ENCODE results near the gene TEX52. TPM values are rescaled to one million over a fixed set of nuclear protein-coding genes. Genes with fewer than 3 reads are reported as not detected.

TEX52 gene
- total RNA-seq, 6 donors from 2014 or later = not detected

- TF ChIP-seq EP300 (IDR thresholded peaks at IDR 0.05) (no peak), POLR2AphosphoS5 (IDR thresholded peaks at IDR 0.05) (no peak), POLR2A (IDR thresholded peaks at IDR 0.05) (no peak), CTCF (IDR thresholded peaks at IDR 0.05) (no peak)
- no peaks in the 10 kb centered on the region for H3K36me3 ChIP-seq
- H3K27me3 ChIP-seq = no peaks in the 10 kb centered on the region
- H3K9me3 ChIP-seq = no peaks in the 10 kb centered on the region
- DNase-seq (no peak), ATAC-seq (ENCODE audit: low FRiP score in 2 of 2) (no peak)
- H3K4me1 ChIP-seq = peaks cover 3 to 15% (median 5%) of the 10 kb centered on the region in 4 donors
- WGBS, 2 donors = 79 to 88% methylated on average over 2 of the region's 2 CpGs
- H3K27ac ChIP-seq = no peak overlapping the region
- no peak overlapping the region for H3K4me3 ChIP-seq
Measured at GRCh38 chr12:2895511-2895910, 38.7 kb upstream of the TEX52 start.

GRCh38 chr12:2895051-2895451, 38.2 kb upstream of the TEX52 start:
- no peak overlapping the region for H3K27ac ChIP-seq
- no peaks in the 10 kb centered on the region for H3K27me3 ChIP-seq
- TF ChIP-seq POLR2AphosphoS5 (IDR thresholded peaks at IDR 0.05) (no peak), EP300 (IDR thresholded peaks at IDR 0.05) (no peak), CTCF (IDR thresholded peaks at IDR 0.05) (no peak)
- H3K9me3 ChIP-seq = no peaks in the 10 kb centered on the region
- ATAC-seq (ENCODE audit: low FRiP score in 2 of 2) (no peak), DNase-seq (no peak)
- H3K4me3 ChIP-seq = no peak overlapping the region
- peaks cover 5 to 19% (median 9%) of the 10 kb centered on the region in 4 donors for H3K4me1 ChIP-seq
- H3K36me3 ChIP-seq = no peaks in the 10 kb centered on the region
- 0 to 41% methylated on average over 2 of the region's 2 CpGs for WGBS, 2 donors

GRCh38 chr12:2893007-2893406, 36.2 kb upstream of the TEX52 start:
- Histone ChIP-seq H3K4me1 (peaks cover 7 to 21% (median 10%) of the 10 kb centered on the region in 4 donors), H3K4me3 (no peak overlapping the region), H3K36me3 (peaks cover 0 to 5% (median 0%) of the 10 kb centered on the region in 4 donors), H3K27me3 (no peaks in the 10 kb centered on the region), H3K9me3 (no peaks in the 10 kb centered on the region), H3K27ac (no peak overlapping the region)
- DNase-seq (no peak), ATAC-seq (ENCODE audit: low FRiP score in 2 of 2) (peak in 1 of 2 donors; percentile 19)
- WGBS, 2 donors = 91 to 92% methylated on average over 8 of the region's 8 CpGs
- TF ChIP-seq POLR2AphosphoS5 (IDR thresholded peaks at IDR 0.05) = no peak
- TF ChIP-seq EP300 (IDR thresholded peaks at IDR 0.05) = no peak
- no peak for TF ChIP-seq CTCF (IDR thresholded peaks at IDR 0.05)
- no peak for TF ChIP-seq POLR2A (IDR thresholded peaks at IDR 0.05)

GRCh38 chr12:2892246-2892645, 35.4 kb upstream of the TEX52 start:
- TF ChIP-seq POLR2A (IDR thresholded peaks at IDR 0.05) (no peak), CTCF (IDR thresholded peaks at IDR 0.05) (no peak), POLR2AphosphoS5 (IDR thresholded peaks at IDR 0.05) (no peak), EP300 (IDR thresholded peaks at IDR 0.05) (no peak)
- DNase-seq (no peak), ATAC-seq (ENCODE audit: low FRiP score in 2 of 2) (no peak)
- Histone ChIP-seq H3K27me3 (no peaks in the 10 kb centered on the region), H3K9me3 (no peaks in the 10 kb centered on the region), H3K36me3 (peaks cover 0 to 6% (median 0%) of the 10 kb centered on the region in 4 donors), H3K4me1 (peaks cover 7 to 21% (median 10%) of the 10 kb centered on the region in 4 donors), H3K27ac (peak overlapping the region in 1 of 4 donors; percentile 92), H3K4me3 (no peak overlapping the region)
- 80 to 82% methylated on average over 12 of the region's 12 CpGs for WGBS, 2 donors
